ENCODE results near the gene VSTM2L.

The VSTM2L gene

GRCh38 chr20:37878835-37879599, 23.9 kb upstream of the VSTM2L start:
- no peak for DNase-seq (ENCODE audit: low read depth)

GRCh38 chr20:37879843-37880242, 23.1 kb upstream of the VSTM2L start:
- DNase-seq (ENCODE audit: low read depth) = no peak

GRCh38 chr20:37880726-37881591, 22.0 kb upstream of the VSTM2L start:
- no peak for DNase-seq (ENCODE audit: low read depth)

- DNase-seq (ENCODE audit: low read depth) = no peak
These were observed 21.2 kb upstream of the VSTM2L start for GRCh38 chr20:37881601-37882343.

- DNase-seq (ENCODE audit: low read depth) = no peak
These were observed 19.8 kb upstream of the VSTM2L start for GRCh38 chr20:37882961-37883712.

GRCh38 chr20:37885042-37885441, 17.9 kb upstream of the VSTM2L start:
- no peak for DNase-seq (ENCODE audit: low read depth)

- DNase-seq (ENCODE audit: low read depth) = no peak
These were observed 17.1 kb upstream of the VSTM2L start for GRCh38 chr20:37885593-37886503.

- no peak for DNase-seq (ENCODE audit: low read depth)
These were observed 16.1 kb upstream of the VSTM2L start for GRCh38 chr20:37886851-37887297.

- no peak for DNase-seq (ENCODE audit: low read depth)
These were observed 14.3 kb upstream of the VSTM2L start for GRCh38 chr20:37888641-37889040.

- no peak for DNase-seq (ENCODE audit: low read depth)
These were observed 12.8 kb upstream of the VSTM2L start for GRCh38 chr20:37890108-37890507.

GRCh38 chr20:37890643-37891042, 12.3 kb upstream of the VSTM2L start:
- no peak for DNase-seq (ENCODE audit: low read depth)

- DNase-seq (ENCODE audit: low read depth) = no peak
These were observed 10.9 kb upstream of the VSTM2L start for GRCh38 chr20:37892001-37892400.

GRCh38 chr20:37893566-37894241, 9.2 kb upstream of the VSTM2L start:
- DNase-seq (ENCODE audit: low read depth) = no peak

GRCh38 chr20:37894454-37894853, 8.5 kb upstream of the VSTM2L start:
- DNase-seq (ENCODE audit: low read depth) = no peak

- no peak for DNase-seq (ENCODE audit: low read depth)
These were observed 7.8 kb upstream of the VSTM2L start for GRCh38 chr20:37895166-37895565.

GRCh38 chr20:37896932-37897548, 5.9 kb upstream of the VSTM2L start:
- DNase-seq (ENCODE audit: low read depth) = no peak

GRCh38 chr20:37898233-37899104, 4.5 kb upstream of the VSTM2L start:
- no peak for DNase-seq (ENCODE audit: low read depth)
